IMR-90 (cell line): ENCODE data around the gene HAUS3. TPM values are rescaled to one million over a fixed set of nuclear protein-coding genes. Genes with fewer than 3 reads are reported as not detected.

Source experiments
- ATAC-seq: fragments of 200-7000 bp; cut with Tn5 transposase; 2 replicates; pipeline ENCODE4 v1.9.1; 2020; ENCODE audit warnings: low read depth, mild to moderate bottlenecking, moderate library complexity
- BruUV-seq: library from RNA; stranded (reverse); fragments of 400-500 nt; replicated peaks from 2 replicates; lab custom pipeline; 2021; lab: Mats Ljungman, UMichigan
- CTCF ChIA-PET: fragments of 300-600 bp; formaldehyde crosslinking; extraction: SDS; loops from one replicate; lab custom pipeline; 2021; ENCODE audit warnings: antibody characterized with exemption; lab: Yijun Ruan, JAX
- POLR2A ChIA-PET: fragments of 300-600 bp; sonication (Branson Sonifier 250); formaldehyde crosslinking; loops from one replicate; lab custom pipeline; 2022; ENCODE audit warnings: antibody characterized with exemption; ENCODE audit not compliant: unreplicated experiment; lab: Charles Lee
- DNase-seq: peaks from one replicate; pipeline ENCODE4 v3.0.0; 2013
- H2AFZ ChIP-seq: replicated peaks from 2 replicates; pipeline ENCODE3; 2013; ENCODE audit warnings: low read length, mild to moderate bottlenecking; ENCODE audit not compliant: poor library complexity
- H2AK5ac ChIP-seq: 2 replicates; pipeline ENCODE4 v1.6.1; 2013; ENCODE audit warnings: low read depth, low read length, inconsistent platforms
- H2AK9ac ChIP-seq: replicated peaks from 2 replicates; pipeline ENCODE3; 2013; ENCODE audit warnings: mild to moderate bottlenecking, low read depth, low read length, moderate library complexity; ENCODE audit not compliant: poor library complexity
- H2BK120ac ChIP-seq: 2 replicates; pipeline ENCODE4 v1.6.1; 2013; ENCODE audit warnings: low read depth, low read length, inconsistent platforms
- H2BK15ac ChIP-seq: 3 replicates; pipeline ENCODE4 v1.6.1; 2013; ENCODE audit warnings: low read depth, low read length, inconsistent platforms
- H2BK20ac ChIP-seq: 2 replicates; pipeline ENCODE4 v1.6.1; 2013; ENCODE audit warnings: low read depth, mild to moderate bottlenecking, inconsistent platforms, low read length, moderate library complexity
- H2BK5ac ChIP-seq: 2 replicates; pipeline ENCODE4 v1.6.1; 2013; ENCODE audit warnings: mild to moderate bottlenecking, low read depth, low read length, inconsistent platforms; ENCODE audit not compliant: poor library complexity, severe bottlenecking
- H3K14ac ChIP-seq: replicated peaks from 2 replicates; pipeline ENCODE4 v1.6.1; 2013; ENCODE audit warnings: low read depth, low read length, inconsistent platforms
- H3K18ac ChIP-seq: 2 replicates; pipeline ENCODE4 v1.6.1; 2013; ENCODE audit warnings: low read depth, low read length, control low read depth
- H3K23ac ChIP-seq: 2 replicates; pipeline ENCODE4 v1.6.1; 2013; ENCODE audit warnings: low read depth, low read length, inconsistent platforms
- H3K27ac ChIP-seq: 2 replicates; pipeline ENCODE4 v1.5.1; 2013; ENCODE audit warnings: mild to moderate bottlenecking, control low read depth, low read length; ENCODE audit not compliant: insufficient read depth
- H3K27me3 ChIP-seq: 2 replicates; pipeline ENCODE4 v1.6.1; 2013; ENCODE audit warnings: low read length; ENCODE audit not compliant: control insufficient read depth, insufficient read depth
- H3K36me3 ChIP-seq: 2 replicates; pipeline ENCODE4 v1.6.1; 2013; ENCODE audit warnings: low read length, mixed read lengths; ENCODE audit not compliant: control insufficient read depth, insufficient read depth
- H3K4ac ChIP-seq: 2 replicates; pipeline ENCODE4 v1.6.1; 2013; ENCODE audit warnings: low read depth, low read length, inconsistent platforms
- H3K4me1 ChIP-seq: 2 replicates; pipeline ENCODE4 v1.6.1; 2013; ENCODE audit warnings: low read length, mixed read lengths; ENCODE audit not compliant: control insufficient read depth, insufficient read depth
- H3K4me2 ChIP-seq: 2 replicates; pipeline ENCODE4 v1.6.1; 2013; ENCODE audit warnings: low read depth, mild to moderate bottlenecking, control low read depth, low read length, moderate library complexity
- H3K4me3 ChIP-seq: 2 replicates; pipeline ENCODE4 v1.5.1; 2013; ENCODE audit warnings: low read depth, mild to moderate bottlenecking, control low read depth, low read length, moderate library complexity; ENCODE audit not compliant: insufficient read depth
- H3K56ac ChIP-seq: 2 replicates; pipeline ENCODE4 v1.6.1; 2013; ENCODE audit warnings: low read length, inconsistent platforms; ENCODE audit not compliant: insufficient read depth; ENCODE audit errors: extremely low read depth
- H3K79me1 ChIP-seq, 2 experiments: 2 replicates each; pipeline ENCODE4 v1.6.1; 2013; ENCODE audit warnings: low read length in 2 of 2, inconsistent platforms in 1 of 2, low read depth in 1 of 2
- H3K9ac ChIP-seq: 2 replicates; pipeline ENCODE4 v1.6.1; 2013; ENCODE audit warnings: low read depth, low read length, control low read depth
- H3K9me1 ChIP-seq: 2 replicates; pipeline ENCODE4 v1.6.1; 2013; ENCODE audit warnings: low read length, inconsistent platforms; ENCODE audit not compliant: insufficient read depth
- H3K9me3 ChIP-seq: 2 replicates; pipeline ENCODE4 v1.6.1; 2013; ENCODE audit warnings: low read length; ENCODE audit not compliant: control insufficient read depth, insufficient read depth
- H4K20me1 ChIP-seq: 2 replicates; pipeline ENCODE4 v1.6.1; 2013; ENCODE audit warnings: low read length, inconsistent platforms; ENCODE audit not compliant: insufficient read depth
- H4K5ac ChIP-seq: 2 replicates; pipeline ENCODE4 v1.6.1; 2013; ENCODE audit warnings: mild to moderate bottlenecking, low read depth, low read length, control low read depth
- H4K8ac ChIP-seq, 2 experiments: 2 replicates each; pipeline ENCODE4 v1.6.1; 2013; ENCODE audit warnings: low read depth in 2 of 2, low read length in 2 of 2, control low read depth in 1 of 2, inconsistent platforms in 1 of 2
- H4K91ac ChIP-seq: 2 replicates; pipeline ENCODE4 v1.6.1; 2013; ENCODE audit warnings: low read depth, low read length, inconsistent platforms; ENCODE audit not compliant: insufficient read depth
- BHLHE40 ChIP-seq: fragments of 150-350 bp; IDR thresholded peaks from 2 replicates; pipeline ENCODE4 v1.6.1; 2016; ENCODE audit warnings: mild to moderate bottlenecking, low read depth, low read length
- CTCF ChIP-seq: conservative IDR thresholded peaks from 2 replicates; pipeline ENCODE4 v1.5.1; 2012; ENCODE audit warnings: mild to moderate bottlenecking, low read depth, low read length, improper control_type of control experiment
- ELK1 ChIP-seq: fragments of 150-350 bp; IDR thresholded peaks from 2 replicates; pipeline ENCODE4 v1.6.1; 2016; ENCODE audit warnings: low read depth, mild to moderate bottlenecking, low read length, moderate library complexity, borderline replicate concordance
- FOS ChIP-seq: fragments of 150-350 bp; IDR thresholded peaks from 2 replicates; pipeline ENCODE4 v1.6.1; 2016; ENCODE audit warnings: low read depth, low read length
- MAFK ChIP-seq: IDR thresholded peaks from 2 replicates; pipeline ENCODE4 v1.6.1; 2012; ENCODE audit warnings: low read depth, low read length, improper control_type of control experiment
- MXI1 ChIP-seq: IDR thresholded peaks from 2 replicates; pipeline ENCODE4 v1.6.1; 2012; ENCODE audit warnings: low read depth, mild to moderate bottlenecking, low read length, moderate library complexity, borderline replicate concordance
- NFE2L2 ChIP-seq: fragments of 150-350 bp; IDR thresholded peaks from 2 replicates; pipeline ENCODE4 v1.6.1; 2016; ENCODE audit warnings: low read depth, mild to moderate bottlenecking, low read length
- POLR2A ChIP-seq: IDR thresholded peaks from 2 replicates; pipeline ENCODE4 v1.6.1; 2012; ENCODE audit warnings: mild to moderate bottlenecking, low read depth, low read length
- RCOR1 ChIP-seq: IDR thresholded peaks from 2 replicates; pipeline ENCODE4 v1.6.1; 2012; ENCODE audit warnings: mild to moderate bottlenecking, low read length, improper control_type of control experiment; ENCODE audit not compliant: insufficient replicate concordance
- RFX5 ChIP-seq: IDR thresholded peaks from 2 replicates; pipeline ENCODE4 v1.8.0; 2012; ENCODE audit warnings: low read depth, mild to moderate bottlenecking, low read length, moderate library complexity
- SMC3 ChIP-seq: fragments of 150-350 bp; IDR thresholded peaks from 2 replicates; pipeline ENCODE4 v1.6.1; 2016; ENCODE audit warnings: low read depth, mild to moderate bottlenecking, antibody characterized with exemption, low read length, moderate library complexity
- USF2 ChIP-seq: fragments of 150-350 bp; IDR thresholded peaks from 2 replicates; pipeline ENCODE4 v1.6.1; 2017; ENCODE audit warnings: mild to moderate bottlenecking, antibody characterized with exemption, low read length, low read depth
- WGBS, 2 experiments: methylation state at CpG; one replicate each; pipeline versions ENCODE4 v1.1.5 to v1.1.7; 2013; ENCODE audit warnings: missing lambda C conversion rate in 2 of 2; ENCODE audit not compliant: insufficient read length in 1 of 2; ENCODE audit errors: extremely low coverage in 2 of 2; 5-methylcytosine and 5-hydroxymethylcytosine counted together
- dilution Hi-C: fragments of 300-500 bp; cut with HindIII; formaldehyde crosslinking; loops from one replicate; pipeline ENCODE4 v1.14.3; 2018; ENCODE audit warnings: low sequenced_read_pairs; ENCODE audit not compliant: unreplicated experiment
- in situ Hi-C: fragments of 300-500 bp; cut with MboI; formaldehyde crosslinking; loops from 3 replicates; pipeline ENCODE4 v1.14.3; 2019; ENCODE audit warnings: low sequenced_read_pairs, inconsistent platforms, mixed read lengths
- intact Hi-C: fragments of 100-400 bp; cut with micrococcal nuclease; formaldehyde crosslinking; loops from 2 replicates; pipeline ENCODE4 v1.10.0; 2022
- polyA plus RNA-seq, 3 experiments: library from polyadenylated mRNA; depleted of rRNA; stranded (reverse); fragments of >200 nt; gene quantifications; 2 replicates each; pipeline ENCODE4 v1.2.3, GENCODE V29; 2012; ENCODE audit warnings: low replicate concordance in 1 of 3
- total RNA-seq: library from RNA; depleted of rRNA; stranded (reverse); fragments of >200 nt; gene quantifications from 2 replicates; pipeline ENCODE4 v1.2.3, GENCODE V29; 2012

HAUS3 gene
- total and polyA plus RNA-seq, 2 of the 4 experiments (the other 2 are of a cell fraction), result 4.3 to 4.8 TPM

- no peak overlapping the region for H2AFZ ChIP-seq
- H3K23ac ChIP-seq, result no peak overlapping the region
- no peak overlapping the region for H3K4ac ChIP-seq
- no peak overlapping the region for H3K56ac ChIP-seq
- H3K4me1 ChIP-seq, result peaks cover 6% of the 10 kb centered on the region; the same call in 1 of the 2 replicates
- no peak overlapping the region for H2BK15ac ChIP-seq
- H4K5ac ChIP-seq, result no peak overlapping the region
- H3K27ac ChIP-seq, result no peak overlapping the region
- peaks cover 51% of the 10 kb centered on the region for H3K36me3 ChIP-seq
- no peak overlapping the region for H4K8ac ChIP-seq
- ATAC-seq, result no peak
- H3K9ac ChIP-seq, result no peak overlapping the region
- CTCF ChIA-PET, result no interaction called here
- peaks cover 74% of the 10 kb centered on the region for H4K20me1 ChIP-seq
- no peaks in the 10 kb centered on the region for H3K9me3 ChIP-seq
- BruUV-seq, result no TSS peak
- H3K4me2 ChIP-seq, result no peak overlapping the region
- intact Hi-C loops (no loop called here), dilution Hi-C loops (no loop called here), in situ Hi-C loops (no loop called here)
- POLR2A ChIA-PET, result no interaction called here
- H3K79me1 ChIP-seq, result peaks cover 35 to 70% of the 10 kb centered on the region in 2 experiments
- 82% methylated on average over 7 of the region's 14 CpGs; no CpG with 5 or more reads in 1 of the 2 experiments for WGBS, 2 experiments
- H2BK20ac ChIP-seq, result no peak overlapping the region
- H2BK5ac ChIP-seq, result no peak overlapping the region
- H2AK9ac ChIP-seq, result peak overlapping the region; percentile 5
- H4K91ac ChIP-seq, result no peak overlapping the region
- H3K9me1 ChIP-seq, result peaks cover 4% of the 10 kb centered on the region; the same call in 1 of the 2 replicates
- H3K4me3 ChIP-seq, result no peak overlapping the region
- TF ChIP-seq BHLHE40, result no peak
- no peak for TF ChIP-seq USF2
- no peak for TF ChIP-seq MXI1
- no peak for TF ChIP-seq NFE2L2
- TF ChIP-seq CTCF, result no peak
- no peak for TF ChIP-seq MAFK
- TF ChIP-seq ELK1, result no peak
- no peak for TF ChIP-seq RCOR1
- TF ChIP-seq SMC3, result no peak
- TF ChIP-seq RFX5, result no peak
- TF ChIP-seq FOS, result no peak
- no peak for TF ChIP-seq POLR2A
- no peak overlapping the region for H2AK5ac ChIP-seq
- no peaks in the 10 kb centered on the region for H3K27me3 ChIP-seq
- DNase-seq, result no peak
- H3K18ac ChIP-seq, result no peak overlapping the region
- H2BK120ac ChIP-seq, result no peak overlapping the region
- H3K14ac ChIP-seq, result no peak overlapping the region
These were observed 15.6 kb upstream of the HAUS3 start for GRCh38 chr4:2257361-2258081.
